Dermis lymphatic vessel endothelial cell (primary cell): ENCODE measurements around the gene SCNN1G. TPM values are rescaled to one million over a fixed set of nuclear protein-coding genes. Genes with fewer than 3 reads are reported as not detected.

Experiments
- total RNA-seq: library from RNA; depleted of rRNA; stranded (reverse); fragments of >200 nt; gene quantifications from 2 replicates; pipeline ENCODE4 v1.2.1, GENCODE V29; 2014

The SCNN1G gene
- total RNA-seq: 0.69 and 2.2 TPM in 2 replicates

GRCh38 chr16:23182679-23183542 is at the start of gene SCNN1G:
TSS of gene SCNN1G (plus strand) at chr16:23182745. CDS start at chr16:23186272, 3,527 bp downstream.

GRCh38 chr16:23149267-23149992 is 33.1 kb upstream of the SCNN1G start, which contains the start of gene USP31:
TSS of gene USP31 (minus strand) at chr16:23149452. CDS start at chr16:23149270, 182 bp downstream.

Other genes starting within 250 kb of the SCNN1G start
- 22.7 and 34.1 TPM in 2 replicates for gene USP31, start 33.3 kb upstream of the SCNN1G start, total RNA-seq
- 14.5 and 26.1 TPM in 2 replicates for gene SCNN1B, start 119.6 kb downstream of the SCNN1G start, total RNA-seq